ENCODE measurements around the gene ZKSCAN5. TPM values are rescaled to one million over a fixed set of nuclear protein-coding genes. Genes with fewer than 3 reads are reported as not detected.

Gene ZKSCAN5
- total RNA-seq, 1 experiment from 2014 or later, result 15.5 TPM

DNA sequence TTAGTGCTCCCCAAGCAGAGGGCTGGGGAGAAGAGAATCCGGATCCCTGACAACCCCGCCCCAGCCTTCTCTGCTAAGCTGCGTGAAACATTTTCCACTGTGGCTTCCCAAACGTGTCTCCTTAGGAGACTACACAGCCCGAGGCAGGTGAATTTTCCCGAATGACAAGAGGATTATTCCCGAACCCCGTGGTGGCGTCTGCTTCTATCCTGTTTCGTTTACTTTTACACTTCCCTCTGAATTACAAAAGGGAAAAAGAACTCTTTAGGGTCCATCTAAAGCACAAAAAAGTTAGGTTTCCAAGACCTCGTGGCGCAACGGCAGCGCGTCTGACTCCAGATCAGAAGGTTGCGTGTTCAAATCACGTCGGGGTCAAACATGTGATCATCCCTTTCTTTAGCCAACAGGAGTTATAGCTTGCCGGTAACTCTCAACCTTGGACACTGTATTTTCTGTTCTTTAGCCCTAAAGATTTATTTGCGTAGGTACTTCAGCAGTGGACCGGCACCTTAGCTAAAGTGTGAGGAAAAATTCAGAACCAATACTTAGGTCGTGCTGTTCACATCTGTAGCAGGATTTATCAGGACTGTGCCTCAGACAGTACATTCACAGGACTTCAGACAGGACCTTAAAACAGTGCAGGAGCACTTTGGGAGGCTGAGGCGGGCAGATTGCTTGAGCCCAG lies 34.9 kb upstream of the ZKSCAN5 start (continued):
- TF ChIP-seq, protein P1, sequence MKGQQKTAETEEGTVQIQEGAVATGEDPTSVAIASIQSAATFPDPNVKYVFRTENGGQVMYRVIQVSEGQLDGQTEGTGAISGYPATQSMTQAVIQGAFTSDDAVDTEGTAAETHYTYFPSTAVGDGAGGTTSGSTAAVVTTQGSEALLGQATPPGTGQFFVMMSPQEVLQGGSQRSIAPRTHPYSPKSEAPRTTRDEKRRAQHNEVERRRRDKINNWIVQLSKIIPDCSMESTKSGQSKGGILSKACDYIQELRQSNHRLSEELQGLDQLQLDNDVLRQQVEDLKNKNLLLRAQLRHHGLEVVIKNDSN (CRISPR knock-in tag; IDR thresholded peaks at IDR 0.05), result no peak
- no peak for TF ChIP-seq TEAD1 (CRISPR knock-in tag; IDR thresholded peaks at IDR 0.05)
- no peak for TF ChIP-seq NFYB (CRISPR knock-in tag; conservative IDR thresholded peaks at IDR 0.05; ENCODE audit: low read depth)
- no peak for TF ChIP-seq RORB (CRISPR knock-in tag; IDR thresholded peaks at IDR 0.05)
- no peak for TF ChIP-seq NR2C2 (CRISPR knock-in tag; IDR thresholded peaks at IDR 0.05)
- TF ChIP-seq, protein P2, sequence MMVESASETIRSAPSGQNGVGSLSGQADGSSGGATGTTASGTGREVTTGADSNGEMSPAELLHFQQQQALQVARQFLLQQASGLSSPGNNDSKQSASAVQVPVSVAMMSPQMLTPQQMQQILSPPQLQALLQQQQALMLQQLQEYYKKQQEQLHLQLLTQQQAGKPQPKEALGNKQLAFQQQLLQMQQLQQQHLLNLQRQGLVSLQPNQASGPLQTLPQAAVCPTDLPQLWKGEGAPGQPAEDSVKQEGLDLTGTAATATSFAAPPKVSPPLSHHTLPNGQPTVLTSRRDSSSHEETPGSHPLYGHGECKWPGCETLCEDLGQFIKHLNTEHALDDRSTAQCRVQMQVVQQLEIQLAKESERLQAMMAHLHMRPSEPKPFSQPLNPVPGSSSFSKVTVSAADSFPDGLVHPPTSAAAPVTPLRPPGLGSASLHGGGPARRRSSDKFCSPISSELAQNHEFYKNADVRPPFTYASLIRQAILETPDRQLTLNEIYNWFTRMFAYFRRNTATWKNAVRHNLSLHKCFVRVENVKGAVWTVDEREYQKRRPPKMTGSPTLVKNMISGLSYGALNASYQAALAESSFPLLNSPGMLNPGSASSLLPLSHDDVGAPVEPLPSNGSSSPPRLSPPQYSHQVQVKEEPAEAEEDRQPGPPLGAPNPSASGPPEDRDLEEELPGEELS (CRISPR knock-in tag; IDR thresholded peaks at IDR 0.05), result no peak

DNA sequence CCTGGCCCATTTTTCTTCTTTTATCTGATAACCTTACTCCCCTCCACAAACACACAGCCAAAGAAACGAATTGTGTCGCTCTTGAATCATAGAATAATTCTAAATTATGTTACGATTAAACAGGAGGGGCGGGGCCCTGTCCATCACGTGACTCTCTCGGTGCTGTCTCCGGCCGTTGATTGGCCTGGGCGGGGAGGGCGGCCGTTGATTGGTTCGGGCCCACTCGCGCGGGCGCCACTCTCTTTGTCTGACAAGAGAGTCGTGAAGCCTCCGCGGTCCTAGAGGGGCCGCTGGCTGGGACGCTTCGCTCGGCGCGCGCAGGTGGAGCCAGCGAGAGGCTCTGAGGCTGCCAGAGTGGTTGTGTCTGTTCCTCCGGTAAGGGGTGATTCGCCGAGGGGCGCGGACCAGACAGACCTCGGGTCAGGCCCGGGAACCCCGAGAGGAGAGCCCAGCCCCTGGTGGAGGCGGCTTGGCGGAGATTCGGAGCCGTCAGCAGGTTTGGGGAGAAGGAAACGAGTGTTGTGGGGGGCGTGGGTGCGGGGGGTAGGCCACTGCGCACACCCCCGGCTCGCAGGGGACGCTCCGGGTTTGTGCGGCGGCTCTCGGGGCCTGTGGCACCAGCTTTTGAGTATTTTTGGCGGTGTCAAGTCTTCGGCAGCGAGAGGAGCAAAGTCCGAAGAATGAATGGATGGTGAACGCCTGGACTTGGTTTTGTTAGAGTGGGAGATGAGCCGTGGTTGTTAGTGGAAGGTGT lies 31.7 kb upstream of the ZKSCAN5 start, which contains the start of gene ZNF789:
ZNF789 (plus strand) TSS at position 330 of the 754 bp plus-strand sequence. CDS start 3,567 bp downstream, outside the sequence.
- Mint-ChIP-seq H3K9me3 (no peaks in the 10 kb centered on the region), H3K27me3 (ENCODE audit: low read depth) (peaks cover 5% of the 10 kb centered on the region; the same call in 1 of the 2 replicates), H3K27ac (peak within 1 kb of the TSS; percentile 96), H3K36me3 (peaks cover 8% of the 10 kb centered on the region), H3K4me3 (peak within 1 kb of the TSS; percentile 98), H3K4me1 (peaks cover 14% of the 10 kb centered on the region)
- ATAC-seq (peak; percentile 94), DNase-seq (ENCODE audit: low spot score) (peak; percentile 99)
- CTCF ChIA-PET, result no interaction called here
- POLR2A ChIA-PET, result interaction anchor here (1.3 kb wide), 1 partner anchor 64 kb away, joined by 5 read pairs; the partner anchor contains the start of genes BUD31 and PDAP1
- TF ChIP-seq NR2C2 (CRISPR knock-in tag; IDR thresholded peaks at IDR 0.05) (peak; percentile 24; the same call in 1 of the 2 replicates), FOXP1 (CRISPR knock-in tag; IDR thresholded peaks at IDR 0.05; ENCODE audit: borderline replicate concordance) (peak; percentile 61; the same call in 1 of the 2 replicates), OVOL2 (CRISPR knock-in tag; IDR thresholded peaks at IDR 0.05; ENCODE audit: borderline replicate concordance) (no peak), SP1 (CRISPR knock-in tag; conservative IDR thresholded peaks at IDR 0.05) (peak; percentile 77), NFYB (CRISPR knock-in tag; conservative IDR thresholded peaks at IDR 0.05; ENCODE audit: low read depth) (peak; percentile 86)
- TF ChIP-seq, protein P3, sequence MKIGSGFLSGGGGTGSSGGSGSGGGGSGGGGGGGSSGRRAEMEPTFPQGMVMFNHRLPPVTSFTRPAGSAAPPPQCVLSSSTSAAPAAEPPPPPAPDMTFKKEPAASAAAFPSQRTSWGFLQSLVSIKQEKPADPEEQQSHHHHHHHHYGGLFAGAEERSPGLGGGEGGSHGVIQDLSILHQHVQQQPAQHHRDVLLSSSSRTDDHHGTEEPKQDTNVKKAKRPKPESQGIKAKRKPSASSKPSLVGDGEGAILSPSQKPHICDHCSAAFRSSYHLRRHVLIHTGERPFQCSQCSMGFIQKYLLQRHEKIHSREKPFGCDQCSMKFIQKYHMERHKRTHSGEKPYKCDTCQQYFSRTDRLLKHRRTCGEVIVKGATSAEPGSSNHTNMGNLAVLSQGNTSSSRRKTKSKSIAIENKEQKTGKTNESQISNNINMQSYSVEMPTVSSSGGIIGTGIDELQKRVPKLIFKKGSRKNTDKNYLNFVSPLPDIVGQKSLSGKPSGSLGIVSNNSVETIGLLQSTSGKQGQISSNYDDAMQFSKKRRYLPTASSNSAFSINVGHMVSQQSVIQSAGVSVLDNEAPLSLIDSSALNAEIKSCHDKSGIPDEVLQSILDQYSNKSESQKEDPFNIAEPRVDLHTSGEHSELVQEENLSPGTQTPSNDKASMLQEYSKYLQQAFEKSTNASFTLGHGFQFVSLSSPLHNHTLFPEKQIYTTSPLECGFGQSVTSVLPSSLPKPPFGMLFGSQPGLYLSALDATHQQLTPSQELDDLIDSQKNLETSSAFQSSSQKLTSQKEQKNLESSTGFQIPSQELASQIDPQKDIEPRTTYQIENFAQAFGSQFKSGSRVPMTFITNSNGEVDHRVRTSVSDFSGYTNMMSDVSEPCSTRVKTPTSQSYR (CRISPR knock-in tag; IDR thresholded peaks at IDR 0.05), result 0 out of 2 replicates have a peak, but pooled peaks have one; percentile 30
- TF ChIP-seq, protein P4, sequence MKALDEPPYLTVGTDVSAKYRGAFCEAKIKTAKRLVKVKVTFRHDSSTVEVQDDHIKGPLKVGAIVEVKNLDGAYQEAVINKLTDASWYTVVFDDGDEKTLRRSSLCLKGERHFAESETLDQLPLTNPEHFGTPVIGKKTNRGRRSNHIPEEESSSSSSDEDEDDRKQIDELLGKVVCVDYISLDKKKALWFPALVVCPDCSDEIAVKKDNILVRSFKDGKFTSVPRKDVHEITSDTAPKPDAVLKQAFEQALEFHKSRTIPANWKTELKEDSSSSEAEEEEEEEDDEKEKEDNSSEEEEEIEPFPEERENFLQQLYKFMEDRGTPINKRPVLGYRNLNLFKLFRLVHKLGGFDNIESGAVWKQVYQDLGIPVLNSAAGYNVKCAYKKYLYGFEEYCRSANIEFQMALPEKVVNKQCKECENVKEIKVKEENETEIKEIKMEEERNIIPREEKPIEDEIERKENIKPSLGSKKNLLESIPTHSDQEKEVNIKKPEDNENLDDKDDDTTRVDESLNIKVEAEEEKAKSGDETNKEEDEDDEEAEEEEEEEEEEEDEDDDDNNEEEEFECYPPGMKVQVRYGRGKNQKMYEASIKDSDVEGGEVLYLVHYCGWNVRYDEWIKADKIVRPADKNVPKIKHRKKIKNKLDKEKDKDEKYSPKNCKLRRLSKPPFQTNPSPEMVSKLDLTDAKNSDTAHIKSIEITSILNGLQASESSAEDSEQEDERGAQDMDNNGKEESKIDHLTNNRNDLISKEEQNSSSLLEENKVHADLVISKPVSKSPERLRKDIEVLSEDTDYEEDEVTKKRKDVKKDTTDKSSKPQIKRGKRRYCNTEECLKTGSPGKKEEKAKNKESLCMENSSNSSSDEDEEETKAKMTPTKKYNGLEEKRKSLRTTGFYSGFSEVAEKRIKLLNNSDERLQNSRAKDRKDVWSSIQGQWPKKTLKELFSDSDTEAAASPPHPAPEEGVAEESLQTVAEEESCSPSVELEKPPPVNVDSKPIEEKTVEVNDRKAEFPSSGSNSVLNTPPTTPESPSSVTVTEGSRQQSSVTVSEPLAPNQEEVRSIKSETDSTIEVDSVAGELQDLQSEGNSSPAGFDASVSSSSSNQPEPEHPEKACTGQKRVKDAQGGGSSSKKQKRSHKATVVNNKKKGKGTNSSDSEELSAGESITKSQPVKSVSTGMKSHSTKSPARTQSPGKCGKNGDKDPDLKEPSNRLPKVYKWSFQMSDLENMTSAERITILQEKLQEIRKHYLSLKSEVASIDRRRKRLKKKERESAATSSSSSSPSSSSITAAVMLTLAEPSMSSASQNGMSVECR (CRISPR knock-in tag; IDR thresholded peaks at IDR 0.05; ENCODE audit: borderline replicate concordance), result peak; percentile 86; the same call in 1 of the 2 replicates
- TF ChIP-seq, protein P5, sequence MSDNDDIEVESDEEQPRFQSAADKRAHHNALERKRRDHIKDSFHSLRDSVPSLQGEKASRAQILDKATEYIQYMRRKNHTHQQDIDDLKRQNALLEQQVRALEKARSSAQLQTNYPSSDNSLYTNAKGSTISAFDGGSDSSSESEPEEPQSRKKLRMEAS (CRISPR knock-in tag; IDR thresholded peaks at IDR 0.05), result peak; percentile 59; the same call in 1 of the 2 replicates
- TF ChIP-seq, protein P6, sequence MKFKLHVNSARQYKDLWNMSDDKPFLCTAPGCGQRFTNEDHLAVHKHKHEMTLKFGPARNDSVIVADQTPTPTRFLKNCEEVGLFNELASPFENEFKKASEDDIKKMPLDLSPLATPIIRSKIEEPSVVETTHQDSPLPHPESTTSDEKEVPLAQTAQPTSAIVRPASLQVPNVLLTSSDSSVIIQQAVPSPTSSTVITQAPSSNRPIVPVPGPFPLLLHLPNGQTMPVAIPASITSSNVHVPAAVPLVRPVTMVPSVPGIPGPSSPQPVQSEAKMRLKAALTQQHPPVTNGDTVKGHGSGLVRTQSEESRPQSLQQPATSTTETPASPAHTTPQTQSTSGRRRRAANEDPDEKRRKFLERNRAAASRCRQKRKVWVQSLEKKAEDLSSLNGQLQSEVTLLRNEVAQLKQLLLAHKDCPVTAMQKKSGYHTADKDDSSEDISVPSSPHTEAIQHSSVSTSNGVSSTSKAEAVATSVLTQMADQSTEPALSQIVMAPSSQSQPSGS (CRISPR knock-in tag; IDR thresholded peaks at IDR 0.05; ENCODE audit: borderline replicate concordance, low read depth), result no peak
- TF ChIP-seq, protein P7, sequence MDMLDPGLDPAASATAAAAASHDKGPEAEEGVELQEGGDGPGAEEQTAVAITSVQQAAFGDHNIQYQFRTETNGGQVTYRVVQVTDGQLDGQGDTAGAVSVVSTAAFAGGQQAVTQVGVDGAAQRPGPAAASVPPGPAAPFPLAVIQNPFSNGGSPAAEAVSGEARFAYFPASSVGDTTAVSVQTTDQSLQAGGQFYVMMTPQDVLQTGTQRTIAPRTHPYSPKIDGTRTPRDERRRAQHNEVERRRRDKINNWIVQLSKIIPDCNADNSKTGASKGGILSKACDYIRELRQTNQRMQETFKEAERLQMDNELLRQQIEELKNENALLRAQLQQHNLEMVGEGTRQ (CRISPR knock-in tag; IDR thresholded peaks at IDR 0.05), result peak; percentile 98
- TF ChIP-seq, protein P8, sequence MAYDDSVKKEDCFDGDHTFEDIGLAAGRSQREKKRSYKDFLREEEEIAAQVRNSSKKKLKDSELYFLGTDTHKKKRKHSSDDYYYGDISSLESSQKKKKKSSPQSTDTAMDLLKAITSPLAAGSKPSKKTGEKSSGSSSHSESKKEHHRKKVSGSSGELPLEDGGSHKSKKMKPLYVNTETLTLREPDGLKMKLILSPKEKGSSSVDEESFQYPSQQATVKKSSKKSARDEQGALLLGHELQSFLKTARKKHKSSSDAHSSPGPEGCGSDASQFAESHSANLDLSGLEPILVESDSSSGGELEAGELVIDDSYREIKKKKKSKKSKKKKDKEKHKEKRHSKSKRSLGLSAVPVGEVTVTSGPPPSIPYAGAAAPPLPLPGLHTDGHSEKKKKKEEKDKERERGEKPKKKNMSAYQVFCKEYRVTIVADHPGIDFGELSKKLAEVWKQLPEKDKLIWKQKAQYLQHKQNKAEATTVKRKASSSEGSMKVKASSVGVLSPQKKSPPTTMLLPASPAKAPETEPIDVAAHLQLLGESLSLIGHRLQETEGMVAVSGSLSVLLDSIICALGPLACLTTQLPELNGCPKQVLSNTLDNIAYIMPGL (CRISPR knock-in tag; IDR thresholded peaks at IDR 0.05), result 0 out of 2 replicates have a peak, but pooled peaks have one; percentile 30
- TF ChIP-seq, protein P9, sequence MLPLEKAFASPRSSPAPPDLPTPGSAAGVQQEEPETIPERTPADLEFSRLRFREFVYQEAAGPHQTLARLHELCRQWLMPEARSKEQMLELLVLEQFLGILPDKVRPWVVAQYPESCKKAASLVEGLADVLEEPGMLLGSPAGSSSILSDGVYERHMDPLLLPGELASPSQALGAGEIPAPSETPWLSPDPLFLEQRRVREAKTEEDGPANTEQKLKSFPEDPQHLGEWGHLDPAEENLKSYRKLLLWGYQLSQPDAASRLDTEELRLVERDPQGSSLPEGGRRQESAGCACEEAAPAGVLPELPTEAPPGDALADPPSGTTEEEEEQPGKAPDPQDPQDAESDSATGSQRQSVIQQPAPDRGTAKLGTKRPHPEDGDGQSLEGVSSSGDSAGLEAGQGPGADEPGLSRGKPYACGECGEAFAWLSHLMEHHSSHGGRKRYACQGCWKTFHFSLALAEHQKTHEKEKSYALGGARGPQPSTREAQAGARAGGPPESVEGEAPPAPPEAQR (CRISPR knock-in tag; IDR thresholded peaks at IDR 0.05), result no peak
